GM10266 (cell line): ENCODE data around the gene PYCR2.

ENCODE experiments used
- DNase-seq: peaks from one replicate; pipeline ENCODE4 v3.0.0; 2012; ENCODE audit errors: extremely low spot score
- TF ChIP-seq, protein P1 (sequence below): IDR thresholded peaks from 2 replicates; pipeline ENCODE4 v1.5.1; 2012; ENCODE audit warnings: mild to moderate bottlenecking, low read depth; ENCODE audit not compliant: control insufficient read depth, insufficient read depth; ENCODE audit errors: missing control alignments

PYCR2 gene

DNA sequence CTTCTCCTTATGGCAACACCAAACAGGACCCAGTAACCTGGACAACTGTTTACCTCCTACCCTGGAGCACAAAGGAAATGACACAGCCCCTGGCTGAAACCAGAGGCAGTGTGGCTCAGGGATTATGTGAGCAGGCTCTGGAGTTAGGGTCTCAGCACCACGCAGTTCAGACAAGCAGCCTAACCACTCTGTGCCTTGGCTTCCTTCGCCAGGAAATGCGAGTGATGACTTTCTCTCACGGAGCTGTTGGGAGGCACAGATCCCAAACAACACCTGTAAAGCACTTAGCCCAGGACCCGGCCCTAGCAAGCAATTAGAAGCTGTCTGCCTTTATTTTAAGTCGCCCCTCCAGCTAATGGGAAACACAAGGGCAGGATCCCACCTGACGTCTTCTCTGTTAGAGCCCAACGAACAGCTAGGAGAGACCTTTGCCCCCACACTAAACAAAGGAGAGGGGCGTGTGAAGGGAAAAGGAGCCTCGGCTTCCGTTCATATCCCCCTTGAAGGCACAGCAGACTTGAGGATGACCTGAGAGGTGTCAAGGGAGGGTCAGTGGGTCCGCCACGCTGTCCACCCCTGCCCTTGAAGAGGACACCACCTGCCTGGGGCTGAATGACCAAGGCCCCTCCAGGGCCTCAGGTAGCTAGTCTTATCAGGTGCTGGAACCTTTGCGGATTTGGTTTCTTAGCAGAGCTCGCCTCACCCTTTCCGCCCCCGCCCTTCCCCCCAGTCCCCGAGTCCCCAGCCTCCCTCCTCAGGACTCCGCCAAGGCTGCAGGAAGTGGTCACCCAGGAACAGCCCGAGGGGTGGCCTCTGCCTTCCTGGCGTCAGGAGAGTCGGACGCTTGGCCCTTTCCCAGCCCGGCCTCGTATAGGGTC lies 42.7 kb downstream of the PYCR2 start:
- TF ChIP-seq, protein P1, sequence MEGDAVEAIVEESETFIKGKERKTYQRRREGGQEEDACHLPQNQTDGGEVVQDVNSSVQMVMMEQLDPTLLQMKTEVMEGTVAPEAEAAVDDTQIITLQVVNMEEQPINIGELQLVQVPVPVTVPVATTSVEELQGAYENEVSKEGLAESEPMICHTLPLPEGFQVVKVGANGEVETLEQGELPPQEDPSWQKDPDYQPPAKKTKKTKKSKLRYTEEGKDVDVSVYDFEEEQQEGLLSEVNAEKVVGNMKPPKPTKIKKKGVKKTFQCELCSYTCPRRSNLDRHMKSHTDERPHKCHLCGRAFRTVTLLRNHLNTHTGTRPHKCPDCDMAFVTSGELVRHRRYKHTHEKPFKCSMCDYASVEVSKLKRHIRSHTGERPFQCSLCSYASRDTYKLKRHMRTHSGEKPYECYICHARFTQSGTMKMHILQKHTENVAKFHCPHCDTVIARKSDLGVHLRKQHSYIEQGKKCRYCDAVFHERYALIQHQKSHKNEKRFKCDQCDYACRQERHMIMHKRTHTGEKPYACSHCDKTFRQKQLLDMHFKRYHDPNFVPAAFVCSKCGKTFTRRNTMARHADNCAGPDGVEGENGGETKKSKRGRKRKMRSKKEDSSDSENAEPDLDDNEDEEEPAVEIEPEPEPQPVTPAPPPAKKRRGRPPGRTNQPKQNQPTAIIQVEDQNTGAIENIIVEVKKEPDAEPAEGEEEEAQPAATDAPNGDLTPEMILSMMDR, result no peak
- peak; percentile 64 for DNase-seq

DNA sequence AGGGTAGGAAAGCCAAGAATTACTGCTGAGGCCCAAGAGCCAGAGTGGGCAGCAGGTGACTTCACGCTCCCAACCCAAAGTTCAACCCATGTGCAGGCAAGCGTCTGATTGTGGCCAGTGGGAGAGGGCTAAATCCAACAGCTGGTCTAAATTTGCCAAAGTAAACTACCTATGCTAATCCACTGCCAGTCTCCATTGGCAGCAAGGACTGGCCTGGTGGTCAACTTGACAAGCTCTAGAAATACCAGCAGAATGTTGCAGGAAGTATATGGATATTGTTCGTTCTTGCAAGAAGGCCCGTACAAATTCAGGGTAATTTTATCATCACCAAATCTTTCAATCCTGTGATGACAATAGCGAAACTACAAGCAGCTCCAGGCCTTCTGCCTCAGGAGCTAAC lies 43.4 kb downstream of the PYCR2 start:
- DNase-seq, result no peak
- TF ChIP-seq, protein P1, result no peak

DNA sequence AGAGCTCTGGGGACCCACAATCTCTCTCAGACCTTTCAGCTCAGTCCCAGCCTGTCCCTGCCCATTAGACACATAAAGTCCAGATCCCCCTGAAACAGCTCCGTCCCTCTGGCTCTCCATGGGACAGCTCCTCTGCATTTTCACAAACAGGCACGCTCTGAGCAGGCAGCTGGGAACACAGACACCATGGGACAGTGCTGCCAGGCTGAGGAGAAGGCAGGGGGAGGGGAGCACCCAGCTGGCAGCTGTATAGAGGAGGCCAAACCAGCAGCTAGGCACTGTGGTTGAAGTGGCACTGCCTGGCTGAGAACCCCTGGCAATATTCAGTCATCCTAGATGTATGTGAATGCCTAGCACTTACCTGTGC lies 43.8 kb downstream of the PYCR2 start:
- no peak for DNase-seq
- TF ChIP-seq, protein P1, result no peak

DNA sequence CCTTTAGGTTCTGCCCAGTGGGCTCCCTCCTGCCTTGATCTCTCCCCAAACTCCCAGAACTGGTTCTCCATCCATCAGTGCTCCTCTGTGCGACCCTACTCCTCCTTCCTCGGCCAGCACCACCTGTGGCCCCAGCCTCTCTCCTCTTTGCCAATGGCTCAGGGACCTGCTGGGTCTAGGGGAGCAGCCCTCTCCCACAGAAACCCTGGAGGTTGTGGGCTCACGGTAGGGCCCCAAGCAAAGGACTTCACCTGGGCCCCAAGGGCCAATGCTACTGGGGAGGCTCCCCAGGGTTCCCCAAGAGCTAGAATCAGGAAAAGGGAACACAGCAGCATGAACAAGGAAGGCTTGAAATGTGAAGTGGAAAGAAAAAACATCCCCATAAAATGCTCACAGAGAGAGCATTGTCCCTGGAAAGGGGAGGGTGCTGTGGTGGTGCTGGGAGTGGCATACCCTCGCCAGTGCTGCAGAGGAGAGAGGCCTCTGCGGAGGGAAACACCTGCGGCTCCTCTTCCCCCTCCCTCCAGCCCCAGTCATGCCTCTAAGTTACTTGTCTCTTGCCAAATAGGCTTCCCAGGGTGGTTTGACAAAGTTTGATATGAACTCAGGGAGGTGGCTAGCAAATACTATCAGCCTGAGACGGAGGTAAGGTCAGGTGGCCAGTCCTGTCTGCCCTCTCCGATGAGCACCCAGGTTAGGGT lies 44.4 kb downstream of the PYCR2 start:
- DNase-seq, result no peak
- TF ChIP-seq, protein P1, result no peak

DNA sequence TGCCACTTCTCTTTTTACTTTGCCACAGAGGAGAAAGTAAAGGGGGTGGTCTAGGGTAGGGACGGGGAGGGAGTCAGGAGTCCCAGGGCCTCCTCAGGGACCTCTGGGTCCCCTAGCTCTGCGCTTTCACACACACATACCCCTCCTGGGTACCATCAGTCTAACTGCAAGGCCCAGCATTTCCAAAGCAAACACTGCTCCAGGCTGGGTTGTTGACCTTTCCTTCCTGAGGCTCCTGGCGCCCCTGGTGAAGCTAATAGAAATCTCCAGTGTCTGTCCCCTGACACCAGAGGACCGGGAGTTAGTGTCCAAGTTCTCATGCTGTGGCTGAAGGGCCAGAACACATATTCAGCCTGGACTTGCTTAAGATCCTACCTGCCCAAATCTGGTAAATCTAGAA lies 45.8 kb downstream of the PYCR2 start:
- TF ChIP-seq, protein P1, result no peak
- DNase-seq, result no peak

DNA sequence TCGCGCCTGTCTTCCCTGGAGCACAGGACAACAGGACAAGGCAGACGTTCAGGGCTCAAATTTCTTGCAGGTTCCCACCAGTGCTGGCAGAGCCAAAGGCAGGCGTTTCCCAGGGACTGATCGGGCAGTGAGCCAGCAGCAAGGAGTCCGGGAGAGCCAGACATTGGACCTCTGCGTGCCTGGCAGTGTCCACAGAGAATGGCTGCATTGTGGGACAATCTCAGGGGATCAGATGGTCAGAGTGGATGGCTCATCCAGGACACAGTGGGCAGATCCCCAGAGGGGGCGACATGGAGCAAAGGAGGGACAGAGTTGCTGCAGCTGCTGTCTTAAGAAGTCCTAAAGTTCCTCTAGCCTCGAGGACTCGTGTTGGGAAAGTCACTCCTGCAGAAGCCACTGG lies 46.5 kb downstream of the PYCR2 start:
- DNase-seq, result no peak
- TF ChIP-seq, protein P1, result peak; percentile 28
